ENCODE data around the gene NCAPG. TPM values are rescaled to one million over a fixed set of nuclear protein-coding genes. Genes with fewer than 3 reads are reported as not detected.

NCAPG gene
- total RNA-seq, 1 experiment from 2014 or later: 99.9 TPM

- DNase-seq (ENCODE audit: low read depth): no peak
Measured at GRCh38 chr4:17875402-17876070, 64.8 kb downstream of the NCAPG start.

DNA sequence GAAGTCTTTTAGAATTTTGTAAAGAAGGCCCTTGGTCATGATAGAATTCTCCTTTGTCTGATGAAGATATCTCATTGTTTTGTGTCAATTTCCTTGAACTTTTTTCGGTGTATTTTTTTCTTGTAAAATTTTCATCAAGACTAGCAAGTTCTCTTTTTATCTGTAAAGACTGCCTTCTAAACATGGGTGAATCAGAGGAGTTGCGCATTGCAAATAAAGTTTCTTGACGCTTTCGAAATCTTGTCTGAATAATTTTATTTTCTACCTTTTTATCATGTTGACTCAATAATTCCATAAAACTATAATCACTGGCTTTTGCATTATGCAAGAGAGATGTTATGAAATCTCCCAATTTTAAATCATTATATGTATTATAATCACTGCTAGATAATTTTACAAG lies 66.2 kb downstream of the NCAPG start:
- DNase-seq (ENCODE audit: low read depth): no peak

- DNase-seq (ENCODE audit: low read depth): no peak
Measured at GRCh38 chr4:17877661-17878060, 66.9 kb downstream of the NCAPG start.

DNA sequence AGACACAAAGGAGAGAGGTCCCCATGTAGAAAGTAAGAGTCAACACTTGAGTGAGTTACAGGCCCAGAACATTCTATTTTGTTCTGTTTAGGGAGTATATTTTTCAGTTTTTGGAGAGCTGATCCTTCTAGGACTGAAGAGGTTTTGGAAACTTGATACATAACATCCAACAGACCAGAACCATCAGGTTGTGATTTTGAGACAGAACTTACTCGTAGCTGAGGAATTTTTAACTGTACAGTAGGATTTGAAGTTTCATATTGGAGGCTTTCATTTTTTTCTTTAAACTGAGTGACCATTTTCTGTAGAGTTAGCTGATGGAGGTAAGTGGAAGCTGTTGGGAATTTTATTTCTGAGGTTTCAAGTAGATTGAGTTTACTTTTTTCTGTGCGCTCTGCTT lies 73.3 kb downstream of the NCAPG start:
- DNase-seq (ENCODE audit: low read depth): no peak

GRCh38 chr4:17884511-17884910 lies 73.7 kb downstream of the NCAPG start:
- no peak for DNase-seq (ENCODE audit: low read depth)

GRCh38 chr4:17889692-17890091 lies 78.9 kb downstream of the NCAPG start:
- no peak for DNase-seq (ENCODE audit: low read depth)

- no peak for DNase-seq (ENCODE audit: low read depth)
Measured at GRCh38 chr4:17894421-17894820, 83.6 kb downstream of the NCAPG start.

Other genes starting within 250 kb of the NCAPG start
- gene LAP3, start 233.8 kb upstream of the NCAPG start, total RNA-seq (2014; rRNA removed; shearing (Covaris generic)): 90.9 and 92.7 TPM in 2 replicates
- gene MED28, start 196.3 kb upstream of the NCAPG start, total RNA-seq (2014; rRNA removed; shearing (Covaris generic)): 4.4 and 5.0 TPM in 2 replicates
- 0.03 and 0.29 TPM in 2 replicates for gene FAM184B, start 29.4 kb upstream of the NCAPG start, total RNA-seq (2014; rRNA removed; shearing (Covaris generic))
- 24.3 and 28.8 TPM in 2 replicates for gene DCAF16, start 222 bp upstream of the NCAPG start, total RNA-seq (2014; rRNA removed; shearing (Covaris generic))
- 21.6 and 22.2 TPM in 2 replicates for gene LCORL, start 210.8 kb downstream of the NCAPG start, total RNA-seq (2014; rRNA removed; shearing (Covaris generic))